Measurements from ENCODE around the gene LRRC4. TPM values are rescaled to one million over a fixed set of nuclear protein-coding genes. Genes with fewer than 3 reads are reported as not detected.

LRRC4 gene, protein sequence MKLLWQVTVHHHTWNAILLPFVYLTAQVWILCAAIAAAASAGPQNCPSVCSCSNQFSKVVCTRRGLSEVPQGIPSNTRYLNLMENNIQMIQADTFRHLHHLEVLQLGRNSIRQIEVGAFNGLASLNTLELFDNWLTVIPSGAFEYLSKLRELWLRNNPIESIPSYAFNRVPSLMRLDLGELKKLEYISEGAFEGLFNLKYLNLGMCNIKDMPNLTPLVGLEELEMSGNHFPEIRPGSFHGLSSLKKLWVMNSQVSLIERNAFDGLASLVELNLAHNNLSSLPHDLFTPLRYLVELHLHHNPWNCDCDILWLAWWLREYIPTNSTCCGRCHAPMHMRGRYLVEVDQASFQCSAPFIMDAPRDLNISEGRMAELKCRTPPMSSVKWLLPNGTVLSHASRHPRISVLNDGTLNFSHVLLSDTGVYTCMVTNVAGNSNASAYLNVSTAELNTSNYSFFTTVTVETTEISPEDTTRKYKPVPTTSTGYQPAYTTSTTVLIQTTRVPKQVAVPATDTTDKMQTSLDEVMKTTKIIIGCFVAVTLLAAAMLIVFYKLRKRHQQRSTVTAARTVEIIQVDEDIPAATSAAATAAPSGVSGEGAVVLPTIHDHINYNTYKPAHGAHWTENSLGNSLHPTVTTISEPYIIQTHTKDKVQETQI
- polyA plus RNA-seq: not detected

GRCh38 chr7:128030654-128031611, at the start of gene LRRC4:
TSS of gene LRRC4 (minus strand) at chr7:128031437. CDS start at chr7:128030640, 797 bp downstream.
- H3K27ac Mint-ChIP-seq: peak within 1 kb of the TSS in 1 of 3 donors; percentile 78
- H3K9me3 Mint-ChIP-seq: no peaks in the 10 kb centered on the region
- H3K27me3 Mint-ChIP-seq: no peaks in the 10 kb centered on the region
- peaks cover 7% of the 10 kb centered on the region for H3K36me3 Mint-ChIP-seq
- peak within 1 kb of the TSS; percentile 76 to 96 (median 90) for H3K4me3 Mint-ChIP-seq
- peaks cover 15 to 22% (median 21%) of the 10 kb centered on the region in 3 donors for H3K4me1 Mint-ChIP-seq

GRCh38 chr7:128080169-128080568, 48.9 kb upstream of the LRRC4 start:
- Mint-ChIP-seq H3K27me3 (no peaks in the 10 kb centered on the region), H3K4me3 (no peak overlapping the region), H3K36me3 (no peaks in the 10 kb centered on the region), H3K27ac (no peak overlapping the region), H3K4me1 (peaks cover 0 to 2% (median 0%) of the 10 kb centered on the region in 3 donors), H3K9me3 (no peaks in the 10 kb centered on the region)

GRCh38 chr7:128078309-128078708, 47.1 kb upstream of the LRRC4 start:
- H3K4me3 Mint-ChIP-seq: no peak overlapping the region
- no peaks in the 10 kb centered on the region for H3K36me3 Mint-ChIP-seq
- peaks cover 0 to 2% (median 0%) of the 10 kb centered on the region in 3 donors for H3K4me1 Mint-ChIP-seq
- H3K27me3 Mint-ChIP-seq: no peaks in the 10 kb centered on the region
- H3K27ac Mint-ChIP-seq: peak overlapping the region in 1 of 3 donors; percentile 87
- no peaks in the 10 kb centered on the region for H3K9me3 Mint-ChIP-seq

GRCh38 chr7:128076796-128077271, 45.6 kb upstream of the LRRC4 start:
- no peaks in the 10 kb centered on the region for H3K9me3 Mint-ChIP-seq
- H3K27me3 Mint-ChIP-seq: no peaks in the 10 kb centered on the region
- H3K4me1 Mint-ChIP-seq: peaks cover 0 to 2% (median 0%) of the 10 kb centered on the region in 3 donors
- no peaks in the 10 kb centered on the region for H3K36me3 Mint-ChIP-seq
- peak overlapping the region in 1 of 3 donors; percentile 71 for H3K27ac Mint-ChIP-seq
- H3K4me3 Mint-ChIP-seq: no peak overlapping the region

DNA sequence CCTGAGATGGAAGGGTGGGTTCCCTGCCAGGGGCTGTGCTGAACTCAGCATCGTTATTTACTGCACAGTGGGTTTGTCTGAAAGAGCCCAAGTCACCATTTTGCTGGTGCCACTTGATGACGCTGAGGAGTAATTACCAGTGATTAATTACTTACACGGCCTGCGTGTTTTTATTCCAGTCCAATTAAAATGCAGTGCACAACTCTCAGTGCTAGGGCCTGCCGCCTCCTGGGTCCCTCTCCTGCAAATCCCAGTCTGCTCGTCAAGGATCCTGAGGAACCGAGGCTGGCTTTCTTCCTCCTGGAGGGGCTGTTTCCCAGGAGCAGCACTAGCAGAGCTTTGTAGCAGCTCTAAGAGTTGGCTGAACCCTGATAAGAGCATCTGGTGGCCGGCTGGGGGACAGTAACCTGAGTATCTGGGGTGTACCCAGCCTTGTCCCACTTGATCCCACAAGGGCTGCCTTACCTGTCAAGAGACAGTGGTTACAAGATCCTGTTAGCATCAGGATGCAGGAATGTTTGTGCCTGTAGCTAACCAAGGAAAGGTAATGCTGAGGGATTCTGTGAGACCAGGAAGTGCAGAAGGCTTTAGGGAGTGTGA, 45.1 kb upstream of the LRRC4 start:
- peak overlapping the region in 1 of 3 donors; percentile 71 for H3K27ac Mint-ChIP-seq
- no peaks in the 10 kb centered on the region for H3K27me3 Mint-ChIP-seq
- no peak overlapping the region for H3K4me3 Mint-ChIP-seq
- no peaks in the 10 kb centered on the region for H3K9me3 Mint-ChIP-seq
- H3K36me3 Mint-ChIP-seq: no peaks in the 10 kb centered on the region
- peaks cover 0 to 2% (median 2%) of the 10 kb centered on the region in 3 donors for H3K4me1 Mint-ChIP-seq

DNA sequence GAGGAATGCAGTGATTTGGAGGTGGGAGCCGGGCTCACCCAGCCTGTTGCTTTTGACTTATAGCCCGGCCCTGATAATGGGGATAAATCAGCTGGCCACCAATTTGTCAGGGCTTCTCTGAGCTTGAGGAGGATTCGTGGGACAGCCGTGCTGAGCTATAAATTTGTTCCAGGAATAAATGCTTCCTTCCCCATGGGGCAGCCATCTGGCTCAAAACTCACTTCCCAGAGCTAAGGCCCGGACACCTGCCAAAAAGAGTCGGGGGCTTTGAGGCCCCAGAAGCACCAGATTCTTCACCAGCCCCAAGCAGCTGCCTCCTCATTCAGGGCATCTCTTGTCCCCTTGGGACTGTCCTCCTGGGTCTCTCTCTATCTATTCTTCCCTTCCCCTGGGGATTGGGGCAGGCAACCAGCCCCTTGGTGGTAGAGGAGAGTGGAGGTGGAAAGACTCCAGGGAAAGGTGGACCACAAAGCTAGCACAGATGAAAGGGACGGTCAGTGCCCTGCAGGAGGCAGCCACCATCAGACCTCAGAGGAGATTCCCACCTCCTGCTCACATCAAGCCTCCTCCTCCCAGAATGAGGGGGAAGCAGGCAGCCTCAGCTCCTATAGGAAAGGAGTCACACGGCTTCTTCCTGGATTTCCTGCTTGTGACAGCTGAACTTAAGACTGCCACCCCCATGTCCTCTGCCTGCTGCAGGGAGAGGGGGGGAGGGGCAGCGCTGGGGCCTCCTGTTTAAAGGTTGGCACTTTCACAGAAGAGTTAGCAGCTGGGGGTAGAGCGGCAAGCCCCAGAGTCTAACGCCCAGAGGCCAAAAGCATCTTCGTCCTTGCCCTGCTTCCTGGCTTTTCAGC, 44.2 kb upstream of the LRRC4 start:
- no peaks in the 10 kb centered on the region for H3K36me3 Mint-ChIP-seq

DNA sequence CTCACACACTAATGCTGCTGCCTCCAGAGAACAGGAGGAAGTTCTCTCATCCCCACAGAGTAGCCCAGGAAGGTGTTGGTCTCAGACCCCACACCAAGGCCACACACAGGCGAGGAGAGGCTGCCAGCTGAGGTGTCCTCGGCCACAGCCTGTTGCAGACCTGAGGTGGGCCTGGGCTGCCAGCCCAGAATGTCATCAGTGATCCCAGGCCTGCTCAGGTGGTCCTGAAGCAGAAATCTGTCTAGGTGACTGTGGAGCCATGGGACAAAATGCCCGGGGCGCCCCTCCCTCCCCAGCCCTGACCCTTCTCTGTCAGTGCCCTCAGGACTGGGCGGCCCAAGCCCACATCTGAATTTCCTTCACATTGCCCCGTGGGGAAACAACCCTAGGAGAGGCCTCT, 43.5 kb upstream of the LRRC4 start:
- Mint-ChIP-seq H3K4me1 (peaks cover 0 to 3% (median 2%) of the 10 kb centered on the region in 3 donors), H3K27ac (peak overlapping the region in 1 of 3 donors; percentile 23), H3K9me3 (no peaks in the 10 kb centered on the region), H3K4me3 (no peak overlapping the region), H3K27me3 (no peaks in the 10 kb centered on the region), H3K36me3 (no peaks in the 10 kb centered on the region)

More for the DNA sequence above, 44.2 kb upstream of the LRRC4 start:
- Mint-ChIP-seq H3K9me3 (no peaks in the 10 kb centered on the region), H3K27me3 (no peaks in the 10 kb centered on the region), H3K4me1 (peaks cover 0 to 2% (median 2%) of the 10 kb centered on the region in 3 donors), H3K4me3 (no peak overlapping the region), H3K27ac (peak overlapping the region in 1 of 3 donors; percentile 23)

GRCh38 chr7:128074336-128074735, 43.1 kb upstream of the LRRC4 start:
- no peaks in the 10 kb centered on the region for H3K27me3 Mint-ChIP-seq
- no peaks in the 10 kb centered on the region for H3K9me3 Mint-ChIP-seq
- H3K36me3 Mint-ChIP-seq: no peaks in the 10 kb centered on the region
- H3K27ac Mint-ChIP-seq: no peak overlapping the region
- H3K4me3 Mint-ChIP-seq: no peak overlapping the region
- peaks cover 0 to 3% (median 2%) of the 10 kb centered on the region in 3 donors for H3K4me1 Mint-ChIP-seq

GRCh38 chr7:128073671-128074310, 42.6 kb upstream of the LRRC4 start:
- Mint-ChIP-seq H3K27me3 (no peaks in the 10 kb centered on the region), H3K27ac (no peak overlapping the region), H3K4me1 (peaks cover 0 to 3% (median 2%) of the 10 kb centered on the region in 3 donors)

GRCh38 chr7:128071801-128072200, 40.6 kb upstream of the LRRC4 start:
- no peak overlapping the region for H3K4me3 Mint-ChIP-seq
- no peaks in the 10 kb centered on the region for H3K9me3 Mint-ChIP-seq
- no peaks in the 10 kb centered on the region for H3K36me3 Mint-ChIP-seq
- peak overlapping the region in 1 of 3 donors; percentile 43 for H3K27ac Mint-ChIP-seq
- peaks cover 0 to 3% (median 2%) of the 10 kb centered on the region in 3 donors for H3K4me1 Mint-ChIP-seq
- H3K27me3 Mint-ChIP-seq: no peaks in the 10 kb centered on the region

More at GRCh38 chr7:128073671-128074310, 42.6 kb upstream of the LRRC4 start:
- Mint-ChIP-seq H3K9me3 (no peaks in the 10 kb centered on the region), H3K4me3 (no peak overlapping the region), H3K36me3 (no peaks in the 10 kb centered on the region)

- Mint-ChIP-seq H3K4me1 (peaks cover 0 to 3% (median 2%) of the 10 kb centered on the region in 3 donors), H3K4me3 (no peak overlapping the region), H3K27ac (peak overlapping the region in 2 of 3 donors; percentile 43 to 46), H3K27me3 (no peaks in the 10 kb centered on the region), H3K36me3 (no peaks in the 10 kb centered on the region), H3K9me3 (no peaks in the 10 kb centered on the region)
These were observed 40.1 kb upstream of the LRRC4 start for GRCh38 chr7:128071376-128071775.

DNA sequence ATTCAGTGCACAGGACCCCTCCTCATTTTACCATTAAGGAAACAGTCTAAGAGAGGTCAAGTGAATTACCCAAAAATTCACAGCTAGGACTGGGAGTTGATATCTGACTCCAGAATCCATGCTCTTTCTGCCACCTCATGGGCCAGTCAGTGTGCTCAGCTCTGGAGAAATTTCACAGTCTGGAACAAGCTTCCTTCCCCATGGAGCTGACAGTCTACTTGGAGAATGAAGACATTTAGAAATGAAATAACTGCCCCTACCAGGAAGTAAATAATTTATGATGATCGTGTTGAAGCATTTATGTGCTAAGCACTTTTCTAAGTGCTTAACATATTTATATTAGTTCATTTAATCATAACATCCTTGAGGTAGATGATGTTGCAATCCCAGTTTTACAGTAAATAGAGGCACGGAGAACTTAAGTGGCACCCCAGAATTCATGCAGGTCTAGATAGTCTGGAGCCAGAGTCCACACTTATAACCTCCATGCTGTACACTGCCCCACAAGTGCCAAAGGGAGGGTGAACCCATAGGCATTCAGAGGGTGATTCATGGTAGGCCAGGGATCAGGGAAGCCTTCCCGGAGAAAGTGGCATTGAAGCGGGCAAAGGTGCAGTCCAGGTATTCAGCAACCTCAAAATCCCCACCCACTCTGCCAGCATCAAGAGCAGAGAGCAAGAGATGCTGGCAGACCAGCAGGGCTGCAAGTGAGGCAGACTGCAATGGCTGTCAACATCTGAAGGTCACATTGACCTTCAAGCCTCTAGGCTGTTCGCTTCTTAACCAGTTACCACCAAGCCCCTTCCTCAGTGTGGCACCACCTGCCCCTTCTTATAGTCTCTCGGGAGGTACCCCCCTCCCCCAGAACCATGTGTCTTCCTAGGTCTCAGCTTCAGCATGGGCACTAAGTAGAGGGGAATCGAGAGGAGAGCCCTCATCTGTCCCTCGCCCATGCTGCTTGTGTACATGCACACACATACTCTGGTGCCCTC, 38.4 kb upstream of the LRRC4 start:
- peaks cover 3% of the 10 kb centered on the region for H3K36me3 Mint-ChIP-seq

More for the DNA sequence above, 38.4 kb upstream of the LRRC4 start:
- Mint-ChIP-seq H3K4me3 (no peak overlapping the region), H3K27me3 (no peaks in the 10 kb centered on the region), H3K4me1 (peaks cover 0 to 3% (median 3%) of the 10 kb centered on the region in 3 donors), H3K27ac (no peak overlapping the region), H3K9me3 (no peaks in the 10 kb centered on the region)

Measured in IgD-negative memory B cell (primary cell).